Testis (tissue), 2 donors: ENCODE data around the gene RAPGEF5.

Source experiments
- CTCF ChIP-seq, 3 experiments: fragments of 450-650 bp in 2 of 3; fragments of 200-600 bp in 1 of 3; sonication (generic) in 1 of 3; IDR thresholded peaks; one replicate each; pipeline ENCODE4 v1.5.1; 2016 to 2019; ENCODE audit warnings: antibody characterized with exemption in 3 of 3, mild to moderate bottlenecking in 2 of 3, moderate library complexity in 1 of 3
- POLR2A ChIP-seq: fragments of 450-650 bp; IDR thresholded peaks from one replicate; pipeline ENCODE4 v1.6.1; 2017; ENCODE audit warnings: antibody characterized with exemption, mild to moderate bottlenecking, moderate library complexity

GRCh38 chr7:22300839-22301238 lies 56.1 kb downstream of the RAPGEF5 start:
- TF ChIP-seq CTCF (IDR thresholded peaks at IDR 0.05) (no peak), POLR2A (no peak)
